ENCODE results near the gene NRIP2.

The NRIP2 gene

GRCh38 chr12:2806700-2807099 lies 28.1 kb downstream of the NRIP2 start:
- no peak for DNase-seq (ENCODE audit: low read depth in 2 of 2)

DNA sequence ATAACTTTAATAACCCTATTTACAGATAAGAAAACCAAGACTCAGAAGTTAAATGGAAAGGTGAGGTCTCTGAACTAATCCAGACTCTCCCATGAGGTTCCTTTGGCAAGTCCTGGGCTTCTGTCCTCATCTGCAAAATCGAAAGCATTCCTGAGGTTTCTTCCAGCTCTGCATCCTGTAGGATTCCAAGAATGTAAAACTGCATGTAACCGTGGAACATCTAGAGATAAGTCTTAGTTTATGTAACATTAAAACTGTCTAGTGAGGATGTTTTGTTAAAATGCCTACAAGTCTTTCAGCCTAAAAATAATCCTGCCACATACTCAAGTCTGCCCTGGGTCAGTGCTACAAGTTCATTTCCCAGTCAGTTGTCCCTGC lies 29.7 kb downstream of the NRIP2 start:
- no peak for DNase-seq (ENCODE audit: low read depth in 2 of 2)

DNA sequence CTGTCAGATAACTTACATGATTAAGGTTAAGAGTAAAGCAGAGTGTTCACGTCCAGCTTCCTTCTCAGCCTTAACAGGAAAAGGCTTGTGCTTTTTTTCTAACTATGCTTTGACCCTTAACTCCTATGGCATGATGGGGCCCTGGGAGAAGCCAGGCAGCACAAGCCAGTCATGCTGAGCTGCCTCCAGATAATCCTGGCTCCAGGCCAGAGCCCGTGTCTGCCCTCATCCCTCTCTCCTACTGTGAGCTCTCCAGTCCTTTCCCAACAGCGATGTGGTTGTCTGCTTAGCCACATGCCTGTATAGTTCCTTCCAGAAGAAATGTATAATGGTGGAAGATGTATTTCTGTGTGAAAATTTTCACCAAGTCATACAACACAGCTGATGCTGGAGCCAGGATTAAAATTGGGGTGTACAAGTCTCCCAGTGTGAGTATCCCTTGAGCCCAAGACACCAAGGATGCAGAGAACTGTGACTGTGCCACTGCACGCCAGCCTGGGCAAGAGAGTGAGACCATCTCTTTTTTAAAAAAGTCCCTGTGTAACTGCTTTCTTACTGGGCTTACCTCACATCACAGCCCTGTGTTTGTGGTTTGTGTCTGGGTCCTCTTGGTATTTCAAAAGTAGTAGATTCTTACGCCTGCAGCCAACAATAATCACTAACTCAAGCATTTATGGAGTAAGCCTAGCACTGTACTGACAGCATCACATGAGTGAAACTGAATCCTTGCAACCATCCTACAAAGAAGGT lies 30.3 kb downstream of the NRIP2 start:
- no peak for DNase-seq (ENCODE audit: low read depth in 2 of 2)

- DNase-seq (ENCODE audit: low read depth in 2 of 2), result no peak
Observed at GRCh38 chr12:2803635-2804392, 31.0 kb downstream of the NRIP2 start.

DNA sequence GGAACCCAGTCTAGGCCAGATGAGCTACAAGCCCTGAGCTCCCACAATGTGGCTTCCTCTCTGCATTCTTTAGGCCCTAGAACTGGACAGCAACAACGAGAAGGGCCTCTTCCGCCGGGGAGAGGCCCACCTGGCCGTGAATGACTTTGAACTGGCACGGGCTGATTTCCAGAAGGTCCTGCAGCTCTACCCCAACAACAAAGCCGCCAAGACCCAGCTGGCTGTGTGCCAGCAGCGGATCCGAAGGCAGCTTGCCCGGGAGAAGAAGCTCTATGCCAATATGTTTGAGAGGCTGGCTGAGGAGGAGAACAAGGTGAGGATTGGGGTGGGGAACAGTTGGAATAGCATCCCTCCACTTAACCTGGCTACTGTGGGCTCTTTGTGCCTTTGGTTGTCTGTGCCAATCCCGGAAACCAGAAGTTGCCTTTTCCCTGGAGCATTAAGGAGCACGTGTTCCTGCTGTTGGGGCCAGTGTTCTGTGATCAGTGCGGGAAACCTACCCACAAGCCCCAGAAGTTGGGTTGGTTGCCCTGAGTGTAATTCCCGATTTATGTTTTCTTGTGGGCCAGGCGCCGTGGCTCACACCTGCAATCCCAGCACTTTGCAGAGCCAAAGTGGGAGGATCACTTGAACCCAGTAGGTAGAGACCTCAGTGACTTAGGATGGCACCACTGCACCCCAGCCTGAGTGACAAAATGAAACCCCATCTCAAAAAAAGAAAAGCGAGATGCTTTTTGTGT lies 33.6 kb downstream of the NRIP2 start:
- no peak for DNase-seq (ENCODE audit: low read depth in 2 of 2)

DNA sequence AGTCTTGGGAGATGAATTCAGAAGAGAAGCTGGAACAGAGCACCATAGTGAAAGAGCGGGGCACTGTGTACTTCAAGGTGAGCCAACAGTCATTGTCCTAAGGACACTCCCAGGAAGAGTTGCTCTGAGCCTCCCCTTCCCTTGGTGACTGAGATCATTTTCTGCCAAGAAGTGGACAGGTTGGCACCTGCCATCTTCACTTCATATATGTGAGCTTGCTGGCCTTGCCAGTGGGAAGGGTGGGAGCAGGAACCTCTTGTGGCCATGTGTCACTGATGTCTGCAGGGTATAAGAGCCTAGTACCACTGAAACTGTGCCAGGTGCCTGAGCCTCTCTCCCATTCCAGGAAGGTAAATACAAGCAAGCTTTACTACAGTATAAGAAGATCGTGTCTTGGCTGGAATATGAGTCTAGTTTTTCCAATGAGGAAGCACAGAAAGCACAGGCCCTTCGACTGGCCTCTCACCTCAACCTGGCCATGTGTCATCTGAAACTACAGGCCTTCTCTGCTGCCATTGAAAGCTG lies 34.7 kb downstream of the NRIP2 start:
- DNase-seq (ENCODE audit: low read depth in 2 of 2), result no peak

GRCh38 chr12:2797721-2798418 lies 37.0 kb downstream of the NRIP2 start:
- no peak for DNase-seq (ENCODE audit: low read depth in 2 of 2)

- no peak for DNase-seq (ENCODE audit: low read depth in 2 of 2)
Observed at GRCh38 chr12:2796187-2796666, 38.6 kb downstream of the NRIP2 start.

GRCh38 chr12:2795291-2796186 lies 39.3 kb downstream of the NRIP2 start:
- DNase-seq (ENCODE audit: low read depth in 2 of 2), result peak; percentile 36 to 49

- peak; percentile 83 to 86 for DNase-seq (ENCODE audit: low read depth in 2 of 2)
Observed at GRCh38 chr12:2794736-2795289, 40.0 kb downstream of the NRIP2 start, which contains the start of gene FKBP4. FKBP4 (plus strand) TSS chr12:2794970; CDS start chr12:2795140, 170 bp downstream.

GRCh38 chr12:2794191-2794735 lies 40.6 kb downstream of the NRIP2 start:
- DNase-seq (ENCODE audit: low read depth in 2 of 2), result no peak

- no peak for DNase-seq (ENCODE audit: low read depth in 2 of 2)
Observed at GRCh38 chr12:2793561-2793960, 41.3 kb downstream of the NRIP2 start.

DNA sequence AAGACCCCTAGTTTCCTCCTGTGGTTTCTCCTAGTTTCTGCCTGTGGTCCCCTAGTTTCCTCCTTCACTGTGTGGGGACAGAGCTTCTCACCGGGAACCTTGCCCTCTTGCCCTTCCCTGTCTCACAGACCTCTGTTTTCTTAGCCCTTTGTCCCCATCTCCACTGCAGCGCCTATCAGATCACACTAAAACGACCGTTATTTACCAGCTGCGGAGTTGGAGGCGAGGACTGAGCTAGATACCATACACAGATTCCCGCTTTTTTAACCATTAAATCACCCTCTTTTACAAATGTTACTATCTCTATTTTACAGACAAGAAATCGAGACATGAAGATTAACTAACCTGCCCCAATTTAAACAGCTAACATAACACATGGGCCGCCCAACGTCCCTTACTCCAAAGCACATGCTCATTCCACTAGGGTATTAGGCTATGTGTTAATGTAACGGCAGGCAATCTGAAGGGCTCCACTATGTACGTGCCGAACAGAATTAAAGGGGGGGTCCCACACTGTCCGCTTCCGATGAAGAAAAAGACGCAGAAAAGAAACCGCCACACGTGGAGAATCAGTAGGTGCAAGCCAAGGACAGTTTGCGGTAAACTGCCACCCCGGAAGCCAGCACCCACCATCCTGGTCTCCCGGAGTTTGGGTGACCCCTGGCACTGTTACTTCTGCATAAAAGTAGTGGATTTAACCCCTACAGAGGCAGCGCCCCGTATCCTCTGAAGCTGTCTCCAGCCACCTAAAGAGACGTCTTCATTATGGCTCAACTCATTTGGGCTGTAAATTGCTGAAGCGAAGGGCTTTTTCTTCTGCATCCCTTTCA lies 41.9 kb downstream of the NRIP2 start:
- DNase-seq (ENCODE audit: low read depth in 2 of 2), result no peak

GRCh38 chr12:2791089-2791488 lies 43.7 kb downstream of the NRIP2 start:
- DNase-seq (ENCODE audit: low read depth in 2 of 2), result no peak

DNA sequence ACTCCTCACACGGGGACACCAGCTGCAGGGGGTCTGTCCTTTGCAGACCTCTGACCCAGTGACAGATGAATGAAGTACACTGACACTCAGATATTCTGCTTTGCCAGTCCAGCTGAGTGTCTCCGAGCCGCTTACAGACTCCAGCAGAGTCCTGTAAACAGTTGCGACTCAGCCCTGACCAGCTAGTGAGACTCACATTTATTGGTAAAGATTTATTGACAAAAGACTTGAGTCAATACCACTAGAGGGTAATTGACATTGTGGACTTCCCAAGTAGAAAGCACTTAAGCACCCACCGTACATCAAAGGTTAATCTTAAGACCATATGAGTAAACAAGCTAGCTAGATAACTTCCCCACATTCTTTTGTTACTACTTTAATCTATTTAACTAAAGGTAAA lies 49.8 kb downstream of the NRIP2 start:
- no peak for DNase-seq (ENCODE audit: low read depth in 2 of 2)

GRCh38 chr12:2783936-2784600 lies 50.8 kb downstream of the NRIP2 start:
- DNase-seq (ENCODE audit: low read depth in 2 of 2), result peak in 1 of 2 donors; percentile 18

DNA sequence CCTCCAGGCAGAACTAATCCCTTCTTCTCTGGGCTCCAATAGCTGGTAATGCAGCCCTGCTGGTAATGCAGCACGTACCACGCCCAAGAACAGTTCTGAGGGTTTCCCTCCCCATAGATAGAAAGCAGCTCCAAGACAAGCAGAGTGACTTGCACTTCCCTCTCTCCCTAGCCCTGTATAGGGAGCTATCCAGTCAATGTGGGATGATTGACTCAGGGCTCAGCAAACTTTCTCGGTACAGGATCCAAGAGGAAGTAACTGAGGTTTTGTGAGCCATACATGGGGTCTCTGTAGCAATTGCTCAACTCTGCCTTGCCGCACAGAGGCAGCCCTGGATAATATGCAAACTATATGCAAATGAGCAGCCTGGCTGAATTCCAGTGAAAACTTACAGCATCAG lies 55.6 kb downstream of the NRIP2 start:
- no peak for DNase-seq (ENCODE audit: low read depth in 2 of 2)

DNA sequence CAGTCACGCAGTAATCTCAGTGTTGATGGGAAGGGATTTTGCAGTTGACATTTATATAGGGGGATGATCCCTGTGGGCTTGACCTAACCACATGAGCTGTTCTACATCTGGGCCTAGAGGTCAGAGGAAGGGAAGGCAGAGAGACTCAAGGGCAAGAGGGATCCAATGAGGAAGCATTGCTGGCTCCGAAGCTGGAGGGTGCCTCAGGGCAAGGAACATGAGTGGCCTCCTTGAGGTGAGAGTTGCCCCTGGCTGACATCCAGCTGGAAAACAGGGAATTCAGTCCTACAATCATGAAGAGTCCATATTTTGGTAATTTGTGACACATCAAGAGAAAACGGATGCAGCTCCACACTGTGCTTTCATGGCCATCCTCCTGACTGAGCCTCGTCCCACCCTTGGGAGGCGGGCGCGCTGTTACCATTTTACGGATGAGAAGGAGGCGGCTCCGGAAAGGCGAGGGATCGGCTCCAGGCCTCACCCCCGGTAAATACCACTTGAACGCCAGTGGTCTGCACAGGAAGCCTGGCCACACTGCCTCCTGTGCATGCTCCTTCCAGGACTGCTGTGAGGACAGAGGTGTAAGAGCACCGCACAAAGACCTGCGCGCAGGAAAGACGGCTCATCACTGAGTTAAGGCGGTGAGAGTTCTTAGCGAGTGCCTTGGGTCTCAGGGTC lies 58.6 kb downstream of the NRIP2 start:
- DNase-seq (ENCODE audit: low read depth in 2 of 2), result no peak
